ENCODE measurements around the gene SCYGR8.
"Not testable (repeated sequence)": the region's sequence is repeated elsewhere in the genome, so short reads cannot be mapped to it uniquely, and the experiment has no call there.

The SCYGR8 gene

DNA sequence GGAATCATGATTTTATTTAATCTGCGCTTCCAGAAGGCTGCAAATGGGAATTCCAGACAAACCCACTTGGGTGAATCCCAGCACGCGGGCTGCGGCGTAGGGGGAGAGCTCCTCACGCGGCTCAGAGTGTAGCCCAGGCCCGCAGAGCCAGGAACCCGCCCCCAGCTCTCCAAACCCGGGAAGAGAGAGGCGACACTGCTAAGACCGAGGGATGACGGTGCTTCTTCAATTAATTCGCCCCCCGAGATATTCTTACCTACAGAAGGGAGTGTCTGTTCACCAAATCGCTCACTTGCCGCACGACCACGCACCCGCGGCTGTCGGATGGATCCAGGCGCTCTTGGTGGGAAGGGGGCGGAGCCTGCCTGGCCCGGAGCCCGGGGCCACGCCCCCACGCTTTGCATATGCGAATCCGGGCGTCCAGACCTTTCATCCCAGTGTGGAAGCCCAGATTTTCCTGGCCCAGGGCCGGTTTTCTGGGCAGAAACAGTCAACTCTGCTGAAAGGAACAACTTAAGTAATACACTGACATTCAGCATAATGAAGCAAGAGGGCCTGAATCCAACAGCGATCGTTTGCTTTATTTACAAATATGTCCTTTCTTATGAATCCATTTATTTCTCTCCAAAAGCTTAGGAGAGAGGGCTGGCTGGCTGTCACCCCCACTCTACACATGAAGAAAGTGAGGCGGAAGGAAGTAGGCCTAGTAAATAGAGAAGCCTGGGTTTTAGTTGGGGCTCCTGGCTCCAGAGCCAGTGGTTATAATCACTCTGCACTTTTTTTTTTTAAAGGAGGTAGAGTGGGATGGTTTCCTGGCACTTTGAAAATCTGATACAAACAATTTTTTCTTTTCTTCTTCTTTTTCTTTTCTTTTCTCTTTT is 27.8 kb upstream of the SCYGR8 start, which contains the start of gene SLC19A3:
Gene SLC19A3 (minus strand): TSS at position 342 of the 881 bp plus-strand sequence. CDS start 15,710 bp downstream, outside the sequence.
- no peaks in the 10 kb centered on the region for H3K4me1 ChIP-seq (ENCODE audit: control insufficient read depth, low read length)
- H3K27ac ChIP-seq (ENCODE audit: low read depth, low read length), result no peak within 1 kb of the TSS
- no peaks in the 10 kb centered on the region for H4K20me1 ChIP-seq (ENCODE audit: control insufficient read depth, insufficient read depth, low read depth, low read length)
- H3K9me2 ChIP-seq (replicated peaks; ENCODE audit: control insufficient read depth, low read length), result no peaks in the 10 kb centered on the region
- H3K4me3 ChIP-seq (ENCODE audit: low read length), result no peak within 1 kb of the TSS
- no peak within 1 kb of the TSS for H3K4me2 ChIP-seq (ENCODE audit: low read length)
- no peak for TF ChIP-seq EZH2phosphoT487 (IDR thresholded peaks at IDR 0.05; ENCODE audit: borderline replicate concordance, low read length)
- TF ChIP-seq, protein P1, sequence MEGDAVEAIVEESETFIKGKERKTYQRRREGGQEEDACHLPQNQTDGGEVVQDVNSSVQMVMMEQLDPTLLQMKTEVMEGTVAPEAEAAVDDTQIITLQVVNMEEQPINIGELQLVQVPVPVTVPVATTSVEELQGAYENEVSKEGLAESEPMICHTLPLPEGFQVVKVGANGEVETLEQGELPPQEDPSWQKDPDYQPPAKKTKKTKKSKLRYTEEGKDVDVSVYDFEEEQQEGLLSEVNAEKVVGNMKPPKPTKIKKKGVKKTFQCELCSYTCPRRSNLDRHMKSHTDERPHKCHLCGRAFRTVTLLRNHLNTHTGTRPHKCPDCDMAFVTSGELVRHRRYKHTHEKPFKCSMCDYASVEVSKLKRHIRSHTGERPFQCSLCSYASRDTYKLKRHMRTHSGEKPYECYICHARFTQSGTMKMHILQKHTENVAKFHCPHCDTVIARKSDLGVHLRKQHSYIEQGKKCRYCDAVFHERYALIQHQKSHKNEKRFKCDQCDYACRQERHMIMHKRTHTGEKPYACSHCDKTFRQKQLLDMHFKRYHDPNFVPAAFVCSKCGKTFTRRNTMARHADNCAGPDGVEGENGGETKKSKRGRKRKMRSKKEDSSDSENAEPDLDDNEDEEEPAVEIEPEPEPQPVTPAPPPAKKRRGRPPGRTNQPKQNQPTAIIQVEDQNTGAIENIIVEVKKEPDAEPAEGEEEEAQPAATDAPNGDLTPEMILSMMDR (IDR thresholded peaks at IDR 0.05; ENCODE audit: low read depth, low read length, poor library complexity, severe bottlenecking), result no peak
- no peaks in the 10 kb centered on the region for H3F3A ChIP-seq (ENCODE audit: control insufficient read depth, insufficient read depth)
- no peaks in the 10 kb centered on the region for H3K36me3 ChIP-seq (ENCODE audit: control insufficient read depth, low read length)
- no peaks in the 10 kb centered on the region for H3K79me2 ChIP-seq (ENCODE audit: control insufficient read depth, low read length)
- no peaks in the 10 kb centered on the region for H3K9me3 ChIP-seq (ENCODE audit: control insufficient read depth, insufficient read depth, low read length)
- H3K27me3 ChIP-seq (ENCODE audit: control insufficient read depth, low read length), result no peaks in the 10 kb centered on the region

DNA sequence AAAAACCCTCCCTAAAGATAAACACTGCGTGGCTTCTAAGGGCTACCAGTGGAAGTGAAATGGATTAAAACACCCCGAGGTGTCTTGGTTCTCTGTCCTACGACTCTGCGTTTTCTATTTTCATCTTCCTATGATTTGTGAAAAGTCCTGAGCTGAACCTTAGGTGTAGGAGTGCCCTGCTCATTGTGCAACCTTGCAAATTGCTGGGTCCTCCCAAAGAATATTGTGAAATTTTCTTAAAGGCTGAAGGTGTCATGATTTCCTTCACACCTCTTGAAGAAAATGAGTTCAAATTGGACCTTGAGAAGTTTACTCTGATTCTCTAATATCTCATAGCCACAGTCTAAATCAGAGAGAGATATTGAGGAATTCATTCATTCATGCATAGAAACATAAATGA is 26.1 kb upstream of the SCYGR8 start:
- no peaks in the 10 kb centered on the region for H3K79me2 ChIP-seq (ENCODE audit: control insufficient read depth, low read length)
- no peak overlapping the region for H3K27ac ChIP-seq (ENCODE audit: low read depth, low read length)
- no peaks in the 10 kb centered on the region for H3K9me2 ChIP-seq (replicated peaks; ENCODE audit: control insufficient read depth, low read length)
- no peaks in the 10 kb centered on the region for H3K27me3 ChIP-seq (ENCODE audit: control insufficient read depth, low read length)
- no peaks in the 10 kb centered on the region for H3K4me1 ChIP-seq (ENCODE audit: control insufficient read depth, low read length)
- no peaks in the 10 kb centered on the region for H3K9me3 ChIP-seq (ENCODE audit: control insufficient read depth, insufficient read depth, low read length)
- H3K36me3 ChIP-seq (ENCODE audit: control insufficient read depth, low read length), result no peaks in the 10 kb centered on the region
- H3K4me3 ChIP-seq (ENCODE audit: low read length), result no peak overlapping the region
- H3K4me2 ChIP-seq (ENCODE audit: low read length), result no peak overlapping the region
- H3F3A ChIP-seq (ENCODE audit: control insufficient read depth, insufficient read depth), result no peaks in the 10 kb centered on the region
- no peaks in the 10 kb centered on the region for H4K20me1 ChIP-seq (ENCODE audit: control insufficient read depth, insufficient read depth, low read depth, low read length)
- TF ChIP-seq EZH2phosphoT487 (IDR thresholded peaks at IDR 0.05; ENCODE audit: borderline replicate concordance, low read length), result no peak
- TF ChIP-seq, protein P1 (IDR thresholded peaks at IDR 0.05; ENCODE audit: low read depth, low read length, poor library complexity, severe bottlenecking), result no peak

GRCh38 chr2:227720680-227721079 is 25.0 kb upstream of the SCYGR8 start:
- Histone ChIP-seq H3K36me3 (ENCODE audit: control insufficient read depth, low read length) (no peaks in the 10 kb centered on the region), H3F3A (ENCODE audit: control insufficient read depth, insufficient read depth) (no peaks in the 10 kb centered on the region), H3K4me1 (ENCODE audit: control insufficient read depth, low read length) (no peaks in the 10 kb centered on the region), H3K79me2 (ENCODE audit: control insufficient read depth, low read length) (no peaks in the 10 kb centered on the region), H3K9me2 (replicated peaks; ENCODE audit: control insufficient read depth, low read length) (no peaks in the 10 kb centered on the region), H4K20me1 (ENCODE audit: control insufficient read depth, insufficient read depth, low read depth, low read length) (no peaks in the 10 kb centered on the region), H3K27ac (ENCODE audit: low read depth, low read length) (no peak overlapping the region), H3K27me3 (ENCODE audit: control insufficient read depth, low read length) (no peaks in the 10 kb centered on the region), H3K9me3 (ENCODE audit: control insufficient read depth, insufficient read depth, low read length) (no peaks in the 10 kb centered on the region), H3K4me2 (ENCODE audit: low read length) (no peak overlapping the region), H3K4me3 (ENCODE audit: low read length) (no peak overlapping the region)
- TF ChIP-seq EZH2phosphoT487 (IDR thresholded peaks at IDR 0.05; ENCODE audit: borderline replicate concordance, low read length), result no peak
- TF ChIP-seq, protein P1 (IDR thresholded peaks at IDR 0.05; ENCODE audit: low read depth, low read length, poor library complexity, severe bottlenecking), result no peak

GRCh38 chr2:227722821-227723220 is 22.9 kb upstream of the SCYGR8 start:
- H3K4me2 ChIP-seq (ENCODE audit: low read length); H3K36me3 ChIP-seq (ENCODE audit: control insufficient read depth, low read length); H3K9me2 ChIP-seq (replicated peaks; ENCODE audit: control insufficient read depth, low read length); H3F3A ChIP-seq (ENCODE audit: control insufficient read depth, insufficient read depth); H3K9me3 ChIP-seq (ENCODE audit: control insufficient read depth, insufficient read depth, low read length); H3K79me2 ChIP-seq (ENCODE audit: control insufficient read depth, low read length); H3K4me3 ChIP-seq (ENCODE audit: low read length); H4K20me1 ChIP-seq (ENCODE audit: control insufficient read depth, insufficient read depth, low read depth, low read length); H3K27ac ChIP-seq (ENCODE audit: low read depth, low read length); H3K4me1 ChIP-seq (ENCODE audit: control insufficient read depth, low read length); H3K27me3 ChIP-seq (ENCODE audit: control insufficient read depth, low read length): not testable (repeated sequence)

Measured in DOHH2 (cell line).